GM12892 (cell line): Measurements from ENCODE around the gene GAK.

ENCODE experiments used
- POLR2A ChIP-seq: IDR thresholded peaks from 2 replicates; pipeline ENCODE4 v1.6.1; 2011; ENCODE audit warnings: low read depth, low read length, control low read depth
- POLR2AphosphoS5 ChIP-seq: IDR thresholded peaks from 2 replicates; pipeline ENCODE4 v1.6.1; 2011; ENCODE audit warnings: low read depth, low read length, control low read depth

- TF ChIP-seq POLR2A (no peak), POLR2AphosphoS5 (no peak)
These were observed 21.6 kb downstream of the GAK start for GRCh38 chr4:910366-911091.
